ENCODE measurements around the gene MTMR11. TPM values are rescaled to one million over a fixed set of nuclear protein-coding genes. Genes with fewer than 3 reads are reported as not detected.

Gene MTMR11
- total and polyA plus RNA-seq, 9 of the 15 experiments (the other 6 are each of a cell fraction or from before 2014, with no cell fraction given) = 0.09 to 1.6 (median 0.51) TPM

- Histone ChIP-seq H3K36me3 (ENCODE audit: control insufficient read depth, insufficient read depth, low read length) (peaks cover 9% of the 10 kb centered on the region; the same call in 2 of the 3 replicates), H3K4me3 (peak overlapping the region; percentile 64), H3K9me1 (ENCODE audit: control insufficient read depth, insufficient read depth, low read length) (no peaks in the 10 kb centered on the region), H3K27ac (ENCODE audit: extremely low read depth, low read depth, low read length) (peak overlapping the region; percentile 98), H3K79me2 (ENCODE audit: control insufficient read depth, insufficient read depth, low read length) (peaks cover 32% of the 10 kb centered on the region), H3K9me3 (replicated peaks; ENCODE audit: control insufficient read depth, insufficient read depth, low read depth, low read length) (no peaks in the 10 kb centered on the region), H3K27me3 (ENCODE audit: control insufficient read depth in 2 of 2, insufficient read depth in 2 of 2, low read length in 2 of 2) (no peaks in the 10 kb centered on the region), H3K9ac (ENCODE audit: insufficient read depth in 1 of 2, low read depth in 2 of 2, low read length in 2 of 2) (peak overlapping the region; percentile 86 to 95), H3K4me1 (replicated peaks in 1 of 2; ENCODE audit: control insufficient read depth in 2 of 2, insufficient read depth in 2 of 2, low read length in 2 of 2) (peaks cover 8 to 22% of the 10 kb centered on the region in 2 experiments), H2AFZ (ENCODE audit: low read depth, low read length) (peak overlapping the region; percentile 95), H3K4me2 (ENCODE audit: insufficient read depth, low read length) (peak overlapping the region; percentile 99), H4K20me1 (replicated peaks; ENCODE audit: control insufficient read depth, insufficient read depth, low read length) (peaks cover 23% of the 10 kb centered on the region)
- FAIRE-seq = peak; percentile 61
- WGBS (ENCODE audit: insufficient coverage, low coverage, missing lambda C conversion rate) = under 1% methylated on average over 28 of the region's 28 CpGs
- intact Hi-C loops (cut with micrococcal nuclease) (loop anchor here (1.0 to 2.0 kb wide), 3 partner anchors 39 to 162 kb away; partner anchors contain the start of gene SF3B4), in situ Hi-C loops (cut with MboI) (loop anchor here (5.0 kb wide), 1 partner anchor 46 kb away; a partner anchor contains a TSS)
- POLR2A ChIA-PET = interaction anchor here (0.6 to 5.9 kb wide), 35 partner anchors 8 to 663 kb away, joined by 3 to 71 read pairs (median 7); partner anchors contain the start of genes MTMR11, OTUD7B, SF3B4 and VPS45
- peak; percentile 73 to 94 (median 76) for DNase-seq (ENCODE audit: extremely low read depth in 1 of 4, low spot score in 3 of 4)
- peak; percentile 36 for ATAC-seq
- CTCF ChIA-PET (ENCODE audit: low intra/inter-chr PET ratio) = interaction anchor here (0.7 to 1.9 kb wide), 4 partner anchors 54 to 299 kb away, joined by 3 to 8 read pairs (median 4); no protein-coding TSS in a partner anchor
- no TSS peak for BruUV-seq (replicated peaks)
- TF ChIP-seq HNRNPL (IDR thresholded peaks at IDR 0.05; ENCODE audit: low read depth, low read length) = peak; percentile 84; the same call in 1 of the 2 replicates
- no peak for TF ChIP-seq HNRNPK (IDR thresholded peaks at IDR 0.05; ENCODE audit: low read depth, low read length, poor library complexity, severe bottlenecking)
- peak; percentile 46 for TF ChIP-seq TOE1 (IDR thresholded peaks at IDR 0.05; ENCODE audit: borderline replicate concordance)
- TF ChIP-seq TOE1 (CRISPR knock-in tag; IDR thresholded peaks at IDR 0.05; ENCODE audit: borderline replicate concordance, low read depth) = no peak
- TF ChIP-seq DPF2 (IDR thresholded peaks at IDR 0.05) = peak; percentile 76
- TF ChIP-seq FOXK2 (conservative IDR thresholded peaks at IDR 0.05 in 1 of 2, IDR thresholded peaks at IDR 0.05 in 1 of 2; ENCODE audit: low read depth in 2 of 2) = 0 out of 4 replicates have a peak, but pooled peaks have one; percentile 34 to 35
- peak; percentile 14 to 81; a peak in 2 of 4 replicates for TF ChIP-seq RCOR1 (IDR thresholded peaks at IDR 0.05; ENCODE audit: borderline replicate concordance in 1 of 2, low read depth in 2 of 2, low read length in 2 of 2)
- no peak for TF ChIP-seq KLF10 (CRISPR knock-in tag; IDR thresholded peaks at IDR 0.05)
- peak in 1 of 2 experiments; percentile 88; a peak in 2 of 4 replicates for TF ChIP-seq ZNF639 (CRISPR knock-in tag; conservative IDR thresholded peaks at IDR 0.05 in 1 of 2, IDR thresholded peaks at IDR 0.05 in 1 of 2)
- peak; percentile 78 for TF ChIP-seq EP400 (IDR thresholded peaks at IDR 0.05)
- TF ChIP-seq ZC3H11A (IDR thresholded peaks at IDR 0.05; ENCODE audit: low read depth, low read length) = peak; percentile 53; the same call in 1 of the 2 replicates
- TF ChIP-seq, protein P1, sequence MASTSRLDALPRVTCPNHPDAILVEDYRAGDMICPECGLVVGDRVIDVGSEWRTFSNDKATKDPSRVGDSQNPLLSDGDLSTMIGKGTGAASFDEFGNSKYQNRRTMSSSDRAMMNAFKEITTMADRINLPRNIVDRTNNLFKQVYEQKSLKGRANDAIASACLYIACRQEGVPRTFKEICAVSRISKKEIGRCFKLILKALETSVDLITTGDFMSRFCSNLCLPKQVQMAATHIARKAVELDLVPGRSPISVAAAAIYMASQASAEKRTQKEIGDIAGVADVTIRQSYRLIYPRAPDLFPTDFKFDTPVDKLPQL (IDR thresholded peaks at IDR 0.05; ENCODE audit: extremely low read depth, insufficient read length) = peak; percentile 69
- peak; percentile 71 for TF ChIP-seq CREM (IDR thresholded peaks at IDR 0.05; ENCODE audit: low read depth)
- no peak for TF ChIP-seq MTF1 (CRISPR knock-in tag; IDR thresholded peaks at IDR 0.05; ENCODE audit: borderline replicate concordance)
- TF ChIP-seq POLR3G (IDR thresholded peaks at IDR 0.05; ENCODE audit: extremely low read depth, insufficient read length, insufficient replicate concordance) = no peak
- TF ChIP-seq TAF7 (tag; IDR thresholded peaks at IDR 0.05) = peak; percentile 87
- TF ChIP-seq CHD2 (IDR thresholded peaks at IDR 0.05; ENCODE audit: low read depth, low read length) = peak; percentile 69
- TF ChIP-seq ARNT (IDR thresholded peaks at IDR 0.05) = peak; percentile 21 to 40; a peak in 1 of 4 replicates
- 0 out of 2 replicates have a peak, but pooled peaks have one; percentile 50 for TF ChIP-seq DMBX1 (CRISPR knock-in tag; IDR thresholded peaks at IDR 0.05; ENCODE audit: borderline replicate concordance)
- peak; percentile 56; the same call in 1 of the 2 replicates for TF ChIP-seq ARID2 (IDR thresholded peaks at IDR 0.05)
These were observed 48.3 kb downstream of the MTMR11 start for GRCh38 chr1:149888247-149888998.

All from K562 (cell line).